Measurements from ENCODE around the gene EFCAB5.
"Not testable (repeated sequence)": the region's sequence is repeated elsewhere in the genome, so short reads cannot be mapped to it uniquely, and the experiment has no call there.

The EFCAB5 gene

GRCh38 chr17:30040719-30041518, 99.5 kb downstream of the EFCAB5 start:
- DNase-seq (ENCODE audit: low read depth, low spot score) = peak; percentile 70
- not testable (repeated sequence) for H3K9ac ChIP-seq (ENCODE audit: insufficient read length); H3K9me3 ChIP-seq (ENCODE audit: low read depth, low read length); H3K36me3 ChIP-seq (ENCODE audit: insufficient read depth, low read length)
- Histone ChIP-seq H3K27ac (peak overlapping the region; percentile 92), H3K4me3 (peak overlapping the region; percentile 45)
- TF ChIP-seq POLR2AphosphoS5 (IDR thresholded peaks at IDR 0.05; ENCODE audit: borderline replicate concordance, low read depth, low read length) = peak; percentile 37; the same call in 1 of the 2 replicates

- peak overlapping the region; percentile 45 for H3K4me3 ChIP-seq
- H3K27ac ChIP-seq = peak overlapping the region; percentile 92
- H3K9me3 ChIP-seq (ENCODE audit: low read depth, low read length) = no peaks in the 10 kb centered on the region
- H3K9ac ChIP-seq (ENCODE audit: insufficient read length) = no peak overlapping the region
- TF ChIP-seq POLR2AphosphoS5 (IDR thresholded peaks at IDR 0.05; ENCODE audit: borderline replicate concordance, low read depth, low read length) (no peak), FOXP2 (optimal IDR thresholded peaks at IDR 0.05; ENCODE audit: control extremely low read depth, extremely low read length, insufficient read depth) (no peak), EZH2 (IDR thresholded peaks at IDR 0.05) (no peak)
- no peaks in the 10 kb centered on the region for H3K36me3 ChIP-seq (ENCODE audit: insufficient read depth, low read length)
- no peak for DNase-seq (ENCODE audit: low read depth, low spot score)
Measured at GRCh38 chr17:30041551-30041950, 100.1 kb downstream of the EFCAB5 start.

GRCh38 chr17:30062372-30062771, 120.9 kb downstream of the EFCAB5 start:
- Histone ChIP-seq H3K27ac (no peak overlapping the region), H3K9me3 (ENCODE audit: low read depth, low read length) (no peaks in the 10 kb centered on the region), H3K4me3 (no peak overlapping the region), H3K9ac (ENCODE audit: insufficient read length) (no peak overlapping the region), H3K36me3 (ENCODE audit: insufficient read depth, low read length) (no peaks in the 10 kb centered on the region)
- DNase-seq (ENCODE audit: low read depth, low spot score) = no peak
- TF ChIP-seq EZH2 (IDR thresholded peaks at IDR 0.05) (no peak), POLR2AphosphoS5 (IDR thresholded peaks at IDR 0.05; ENCODE audit: borderline replicate concordance, low read depth, low read length) (no peak), FOXP2 (optimal IDR thresholded peaks at IDR 0.05; ENCODE audit: control extremely low read depth, extremely low read length, insufficient read depth) (no peak)

GRCh38 chr17:30064738-30065137, 123.3 kb downstream of the EFCAB5 start:
- Histone ChIP-seq H3K27ac (no peak overlapping the region), H3K9me3 (ENCODE audit: low read depth, low read length) (no peaks in the 10 kb centered on the region), H3K9ac (ENCODE audit: insufficient read length) (no peak overlapping the region), H3K4me3 (no peak overlapping the region), H3K36me3 (ENCODE audit: insufficient read depth, low read length) (no peaks in the 10 kb centered on the region)
- no peak for DNase-seq (ENCODE audit: low read depth, low spot score)
- TF ChIP-seq EZH2 (IDR thresholded peaks at IDR 0.05) (no peak), FOXP2 (optimal IDR thresholded peaks at IDR 0.05; ENCODE audit: control extremely low read depth, extremely low read length, insufficient read depth) (no peak), POLR2AphosphoS5 (IDR thresholded peaks at IDR 0.05; ENCODE audit: borderline replicate concordance, low read depth, low read length) (no peak)

- H3K36me3 ChIP-seq (ENCODE audit: insufficient read depth, low read length) = no peaks in the 10 kb centered on the region
- no peak for DNase-seq (ENCODE audit: low read depth, low spot score)
- TF ChIP-seq EZH2 (IDR thresholded peaks at IDR 0.05) (no peak), FOXP2 (optimal IDR thresholded peaks at IDR 0.05; ENCODE audit: control extremely low read depth, extremely low read length, insufficient read depth) (no peak), POLR2AphosphoS5 (IDR thresholded peaks at IDR 0.05; ENCODE audit: borderline replicate concordance, low read depth, low read length) (no peak)
- no peak overlapping the region for H3K27ac ChIP-seq
- H3K4me3 ChIP-seq = no peak overlapping the region
- H3K9me3 ChIP-seq (ENCODE audit: low read depth, low read length) = no peaks in the 10 kb centered on the region
- no peak overlapping the region for H3K9ac ChIP-seq (ENCODE audit: insufficient read length)
Measured at GRCh38 chr17:30068465-30068864, 127.0 kb downstream of the EFCAB5 start.

GRCh38 chr17:30074254-30074653, 132.8 kb downstream of the EFCAB5 start:
- H3K36me3 ChIP-seq (ENCODE audit: insufficient read depth, low read length) = no peaks in the 10 kb centered on the region
- DNase-seq (ENCODE audit: low read depth, low spot score) = no peak
- no peak for TF ChIP-seq FOXP2 (optimal IDR thresholded peaks at IDR 0.05; ENCODE audit: control extremely low read depth, extremely low read length, insufficient read depth)
- no peak for TF ChIP-seq EZH2 (IDR thresholded peaks at IDR 0.05)
- no peak for TF ChIP-seq POLR2AphosphoS5 (IDR thresholded peaks at IDR 0.05; ENCODE audit: borderline replicate concordance, low read depth, low read length)
- no peak overlapping the region for H3K27ac ChIP-seq
- no peak overlapping the region for H3K4me3 ChIP-seq
- no peak overlapping the region for H3K9ac ChIP-seq (ENCODE audit: insufficient read length)
- no peaks in the 10 kb centered on the region for H3K9me3 ChIP-seq (ENCODE audit: low read depth, low read length)

- Histone ChIP-seq H3K27ac (no peak overlapping the region), H3K9ac (ENCODE audit: insufficient read length) (no peak overlapping the region), H3K9me3 (ENCODE audit: low read depth, low read length) (no peaks in the 10 kb centered on the region), H3K4me3 (no peak overlapping the region), H3K36me3 (ENCODE audit: insufficient read depth, low read length) (no peaks in the 10 kb centered on the region)
- TF ChIP-seq POLR2AphosphoS5 (IDR thresholded peaks at IDR 0.05; ENCODE audit: borderline replicate concordance, low read depth, low read length) = no peak
- DNase-seq (ENCODE audit: low read depth, low spot score) = no peak
Measured at GRCh38 chr17:30074730-30075129, 133.3 kb downstream of the EFCAB5 start.

GRCh38 chr17:30082773-30083172, 141.3 kb downstream of the EFCAB5 start:
- H3K36me3 ChIP-seq (ENCODE audit: insufficient read depth, low read length) = no peaks in the 10 kb centered on the region

GRCh38 chr17:30084788-30085187, 143.4 kb downstream of the EFCAB5 start:
- no peaks in the 10 kb centered on the region for H3K36me3 ChIP-seq (ENCODE audit: insufficient read depth, low read length)
- H3K9me3 ChIP-seq (ENCODE audit: low read depth, low read length) = no peaks in the 10 kb centered on the region
- H3K9ac ChIP-seq (ENCODE audit: insufficient read length) = no peak overlapping the region
- H3K27ac ChIP-seq = no peak overlapping the region
- TF ChIP-seq EZH2 (IDR thresholded peaks at IDR 0.05) (no peak), FOXP2 (optimal IDR thresholded peaks at IDR 0.05; ENCODE audit: control extremely low read depth, extremely low read length, insufficient read depth) (no peak), POLR2AphosphoS5 (IDR thresholded peaks at IDR 0.05; ENCODE audit: borderline replicate concordance, low read depth, low read length) (no peak)
- no peak overlapping the region for H3K4me3 ChIP-seq
- DNase-seq (ENCODE audit: low read depth, low spot score) = no peak

More at GRCh38 chr17:30082773-30083172, 141.3 kb downstream of the EFCAB5 start:
- H3K9me3 ChIP-seq (ENCODE audit: low read depth, low read length) = no peaks in the 10 kb centered on the region
- H3K9ac ChIP-seq (ENCODE audit: insufficient read length) = no peak overlapping the region
- no peak for DNase-seq (ENCODE audit: low read depth, low spot score)
- TF ChIP-seq FOXP2 (optimal IDR thresholded peaks at IDR 0.05; ENCODE audit: control extremely low read depth, extremely low read length, insufficient read depth) = no peak
- no peak for TF ChIP-seq POLR2AphosphoS5 (IDR thresholded peaks at IDR 0.05; ENCODE audit: borderline replicate concordance, low read depth, low read length)
- TF ChIP-seq EZH2 (IDR thresholded peaks at IDR 0.05) = no peak
- no peak overlapping the region for H3K27ac ChIP-seq
- H3K4me3 ChIP-seq = no peak overlapping the region

Measured in SK-N-MC (cell line).